GM23248 (cell line): ENCODE measurements around the gene ABCG5. TPM values are rescaled to one million over a fixed set of nuclear protein-coding genes. Genes with fewer than 3 reads are reported as not detected.

Experiments used
- DNase-seq: peaks from one replicate; pipeline ENCODE4 v3.0.0-alpha.2; 2015
- H2AFZ ChIP-seq: fragments of 200-600 bp; sonication (generic); 2 replicates; pipeline ENCODE4 v1.6.1; 2016; ENCODE audit warnings: antibody characterized with exemption
- H3F3A ChIP-seq: fragments of 200-600 bp; sonication (generic); 2 replicates; pipeline ENCODE4 v1.6.1; 2016; ENCODE audit warnings: mild to moderate bottlenecking, antibody characterized with exemption, mixed run types; ENCODE audit not compliant: insufficient read depth
- H3K27ac ChIP-seq: fragments of 200-600 bp; sonication (generic); 2 replicates; pipeline ENCODE4 v1.5.1; 2016; ENCODE audit warnings: mild to moderate bottlenecking
- H3K27me3 ChIP-seq: fragments of 200-600 bp; sonication (generic); replicated peaks from 2 replicates; pipeline ENCODE4 v1.6.1; 2016; ENCODE audit warnings: mild to moderate bottlenecking; ENCODE audit not compliant: insufficient read depth
- H3K36me3 ChIP-seq: fragments of 200-600 bp; sonication (generic); 2 replicates; pipeline ENCODE4 v1.6.1; 2016; ENCODE audit warnings: low read depth, mild to moderate bottlenecking
- H3K4me1 ChIP-seq: fragments of 200-600 bp; sonication (generic); 2 replicates; pipeline ENCODE4 v1.6.1; 2016; ENCODE audit warnings: mild to moderate bottlenecking; ENCODE audit not compliant: insufficient read depth
- H3K4me2 ChIP-seq: fragments of 200-600 bp; sonication (generic); one replicate; pipeline ENCODE4 v1.6.1; 2016; ENCODE audit warnings: mild to moderate bottlenecking; ENCODE audit not compliant: unreplicated experiment
- H3K4me3 ChIP-seq: fragments of 200-600 bp; sonication (generic); 2 replicates; pipeline ENCODE4 v1.5.1; 2016; ENCODE audit warnings: mild to moderate bottlenecking
- H3K79me2 ChIP-seq: fragments of 200-600 bp; sonication (generic); 2 replicates; pipeline ENCODE4 v1.6.1; 2016; ENCODE audit warnings: mild to moderate bottlenecking; ENCODE audit not compliant: insufficient read depth
- H3K9ac ChIP-seq: fragments of 200-600 bp; sonication (generic); 2 replicates; pipeline ENCODE4 v1.6.1; 2016; ENCODE audit warnings: mild to moderate bottlenecking
- H3K9me2 ChIP-seq: fragments of 200-600 bp; sonication (generic); 2 replicates; pipeline ENCODE4 v1.6.1; 2016; ENCODE audit warnings: mixed run types, mild to moderate bottlenecking, moderate library complexity; ENCODE audit not compliant: insufficient read depth
- H3K9me3 ChIP-seq: fragments of 200-600 bp; sonication (generic); one replicate; pipeline ENCODE4 v1.6.1; 2017; ENCODE audit warnings: low read depth
- H4K20me1 ChIP-seq: fragments of 200-600 bp; sonication (generic); 2 replicates; pipeline ENCODE4 v1.6.0; 2016; ENCODE audit not compliant: insufficient read depth
- EZH2 ChIP-seq: fragments of 200-600 bp; sonication (generic); IDR thresholded peaks from 2 replicates; pipeline ENCODE4 v1.6.1; 2018; ENCODE audit warnings: antibody characterized with exemption, mild to moderate bottlenecking; ENCODE audit not compliant: insufficient read depth, poor library complexity, severe bottlenecking
- EZH2phosphoT487 ChIP-seq: fragments of 200-600 bp; sonication (generic); IDR thresholded peaks from 2 replicates; pipeline ENCODE4 v1.6.1; 2018; ENCODE audit warnings: antibody characterized with exemption, moderate library complexity, mild to moderate bottlenecking, low read depth; ENCODE audit not compliant: insufficient read depth
- WGBS, 2 experiments: methylation state at CpG; one replicate each; pipeline ENCODE4 v1.1.6; 2015 to 2017; ENCODE audit warnings: low lambda C conversion rate in 2 of 2, low coverage in 1 of 2; ENCODE audit errors: missing lambda C conversion rate in 2 of 2; 5-methylcytosine and 5-hydroxymethylcytosine counted together
- in situ Hi-C: fragments of 300-500 bp; cut with MboI; formaldehyde crosslinking; loops from 2 replicates; pipeline ENCODE4 v1.15.0; 2020
- polyA plus RNA-seq: library from polyadenylated mRNA; unstranded; fragments of >200 nt; fragmentation: Nextera tagmentation; extraction: Ambion mirVana; gene quantifications from 2 replicates; pipeline ENCODE4 v1.2.1, GENCODE V29; 2016
- total RNA-seq: library from RNA; depleted of rRNA; stranded (reverse); fragments of >200 nt; shearing (Covaris generic); gene quantifications from 2 replicates; pipeline ENCODE4 v1.2.3, GENCODE V29; 2014

ABCG5 gene
- total and polyA plus RNA-seq, 2 experiments from 2014 or later: not detected

GRCh38 chr2:43853141-43854081 lies 14.8 kb upstream of the ABCG5 start:
- H3K9me3 ChIP-seq: no peaks in the 10 kb centered on the region
- H3K9me2 ChIP-seq: no peaks in the 10 kb centered on the region
- H3K4me1 ChIP-seq: no peaks in the 10 kb centered on the region
- no peaks in the 10 kb centered on the region for H3F3A ChIP-seq
- no peak for DNase-seq
- no peak overlapping the region for H3K4me3 ChIP-seq
- in situ Hi-C loops: no loop called here
- no peaks in the 10 kb centered on the region for H3K36me3 ChIP-seq
- no peak overlapping the region for H3K9ac ChIP-seq
- no peaks in the 10 kb centered on the region for H4K20me1 ChIP-seq
- H3K4me2 ChIP-seq: no peak overlapping the region
- H3K27ac ChIP-seq: no peak overlapping the region
- WGBS, 2 experiments: 43 to 52% methylated on average over 10 of the region's 10 CpGs
- peaks cover 51% of the 10 kb centered on the region for H3K27me3 ChIP-seq
- TF ChIP-seq EZH2 (no peak), EZH2phosphoT487 (no peak)
- H3K79me2 ChIP-seq: no peaks in the 10 kb centered on the region
- H2AFZ ChIP-seq: no peak overlapping the region

- WGBS, 2 experiments: 77 to 85% methylated on average over 19 to 21 of the region's 21 CpGs
- Histone ChIP-seq H3K9me2 (no peaks in the 10 kb centered on the region), H2AFZ (no peak overlapping the region), H3K27me3 (peaks cover 39% of the 10 kb centered on the region), H3K79me2 (no peaks in the 10 kb centered on the region), H3F3A (no peaks in the 10 kb centered on the region), H3K36me3 (no peaks in the 10 kb centered on the region), H3K27ac (no peak overlapping the region), H3K4me2 (no peak overlapping the region), H3K9me3 (no peaks in the 10 kb centered on the region), H3K4me1 (no peaks in the 10 kb centered on the region), H3K9ac (no peak overlapping the region), H3K4me3 (no peak overlapping the region), H4K20me1 (no peaks in the 10 kb centered on the region)
- in situ Hi-C loops: no loop called here
- DNase-seq: no peak
- TF ChIP-seq EZH2 (no peak), EZH2phosphoT487 (no peak)
Measured at GRCh38 chr2:43852196-43852730, 13.6 kb upstream of the ABCG5 start.

GRCh38 chr2:43851011-43851980 lies 12.7 kb upstream of the ABCG5 start:
- in situ Hi-C loops: no loop called here
- Histone ChIP-seq H3K9me2 (no peaks in the 10 kb centered on the region), H3K9ac (no peak overlapping the region), H4K20me1 (no peaks in the 10 kb centered on the region), H3K36me3 (no peaks in the 10 kb centered on the region), H3K9me3 (no peaks in the 10 kb centered on the region), H3K4me2 (no peak overlapping the region), H2AFZ (no peak overlapping the region), H3K4me1 (no peaks in the 10 kb centered on the region), H3F3A (no peaks in the 10 kb centered on the region), H3K27ac (no peak overlapping the region), H3K4me3 (no peak overlapping the region), H3K27me3 (peaks cover 30% of the 10 kb centered on the region), H3K79me2 (no peaks in the 10 kb centered on the region)
- 73 to 77% methylated on average over 19 to 20 of the region's 20 CpGs for WGBS, 2 experiments
- DNase-seq: no peak
- TF ChIP-seq EZH2phosphoT487 (no peak), EZH2 (no peak)

- Histone ChIP-seq H4K20me1 (no peaks in the 10 kb centered on the region), H3K36me3 (no peaks in the 10 kb centered on the region), H3K9me2 (no peaks in the 10 kb centered on the region), H3K79me2 (no peaks in the 10 kb centered on the region), H2AFZ (no peak overlapping the region), H3K4me1 (no peaks in the 10 kb centered on the region), H3K4me3 (no peak overlapping the region), H3K9ac (no peak overlapping the region), H3K9me3 (no peaks in the 10 kb centered on the region), H3K27me3 (peaks cover 7% of the 10 kb centered on the region), H3K4me2 (no peak overlapping the region), H3F3A (no peaks in the 10 kb centered on the region), H3K27ac (no peak overlapping the region)
- WGBS, 2 experiments: 79 to 91% methylated on average over 1 of the region's 1 CpG
- in situ Hi-C loops: no loop called here
- DNase-seq: no peak
- TF ChIP-seq EZH2phosphoT487: no peak
- no peak for TF ChIP-seq EZH2
Measured at GRCh38 chr2:43848214-43848613, 9.6 kb upstream of the ABCG5 start.
